ENCODE results near the gene LIPT1.
"Not testable (repeated sequence)": the region's sequence is repeated elsewhere in the genome, so short reads cannot be mapped to it uniquely, and the experiment has no call there.

LIPT1 gene

GRCh38 chr2:99171377-99172140 is 16.8 kb downstream of the LIPT1 start:
- DNase-seq (ENCODE audit: low spot score): no peak

- peak; percentile 86 for DNase-seq (ENCODE audit: low spot score)
These were observed 26.2 kb downstream of the LIPT1 start, which contains the start of the genes MITD1 and MRPL30 for GRCh38 chr2:99180755-99181623. TSS of gene MITD1 (minus strand) at chr2:99181058. CDS start at chr2:99180981, 77 bp downstream. TSS of gene MRPL30 (plus strand) at chr2:99181184. CDS start at chr2:99186204, 5,020 bp downstream.

- DNase-seq (ENCODE audit: low spot score): no peak
These were observed 26.8 kb downstream of the LIPT1 start for GRCh38 chr2:99181624-99182000.

GRCh38 chr2:99183025-99183424 is 28.3 kb downstream of the LIPT1 start:
- no peak for DNase-seq (ENCODE audit: low spot score)

- DNase-seq (ENCODE audit: low spot score): no peak
These were observed 30.0 kb downstream of the LIPT1 start for GRCh38 chr2:99184811-99185210.

- no peak for DNase-seq (ENCODE audit: low spot score)
These were observed 32.2 kb downstream of the LIPT1 start for GRCh38 chr2:99187011-99187410.

- DNase-seq (ENCODE audit: low spot score): no peak
These were observed 33.6 kb downstream of the LIPT1 start for GRCh38 chr2:99188357-99188756.

GRCh38 chr2:99190548-99190947 is 35.8 kb downstream of the LIPT1 start:
- DNase-seq (ENCODE audit: low spot score): no peak

GRCh38 chr2:99192364-99192763 is 37.6 kb downstream of the LIPT1 start:
- DNase-seq (ENCODE audit: low spot score): not testable (repeated sequence)

- no peak for DNase-seq (ENCODE audit: low spot score)
These were observed 43.5 kb downstream of the LIPT1 start for GRCh38 chr2:99198103-99198841.

- DNase-seq (ENCODE audit: low spot score): no peak
These were observed 45.5 kb downstream of the LIPT1 start for GRCh38 chr2:99200076-99200800.

GRCh38 chr2:99201959-99202678 is 47.4 kb downstream of the LIPT1 start:
- DNase-seq (ENCODE audit: low spot score): no peak

GRCh38 chr2:99205491-99205890 is 50.7 kb downstream of the LIPT1 start:
- DNase-seq (ENCODE audit: low spot score): no peak

Data from germinal center (tissue), 1 donor.